HL-60 (cell line): Measurements from ENCODE around the gene OIT3.

Source experiments
- CTCF ChIP-seq: IDR thresholded peaks from one replicate; pipeline ENCODE4 v1.5.1; 2011; ENCODE audit warnings: low read length, control low read depth, inconsistent platforms; ENCODE audit not compliant: insufficient read depth
- GABPA ChIP-seq: IDR thresholded peaks from 2 replicates; pipeline ENCODE4 v1.6.1; 2012; ENCODE audit warnings: low read depth
- POLR2AphosphoS5 ChIP-seq: IDR thresholded peaks from 2 replicates; pipeline ENCODE4 v1.6.1; 2012; ENCODE audit warnings: low read depth
- TF ChIP-seq, protein P1 (sequence below): IDR thresholded peaks from 2 replicates; pipeline ENCODE4 v1.6.1; 2012; ENCODE audit warnings: low read depth; ENCODE audit not compliant: insufficient replicate concordance

GRCh38 chr10:72875250-72876055 lies 18.1 kb upstream of the OIT3 start:
- no peak for TF ChIP-seq CTCF
- TF ChIP-seq, protein P1, sequence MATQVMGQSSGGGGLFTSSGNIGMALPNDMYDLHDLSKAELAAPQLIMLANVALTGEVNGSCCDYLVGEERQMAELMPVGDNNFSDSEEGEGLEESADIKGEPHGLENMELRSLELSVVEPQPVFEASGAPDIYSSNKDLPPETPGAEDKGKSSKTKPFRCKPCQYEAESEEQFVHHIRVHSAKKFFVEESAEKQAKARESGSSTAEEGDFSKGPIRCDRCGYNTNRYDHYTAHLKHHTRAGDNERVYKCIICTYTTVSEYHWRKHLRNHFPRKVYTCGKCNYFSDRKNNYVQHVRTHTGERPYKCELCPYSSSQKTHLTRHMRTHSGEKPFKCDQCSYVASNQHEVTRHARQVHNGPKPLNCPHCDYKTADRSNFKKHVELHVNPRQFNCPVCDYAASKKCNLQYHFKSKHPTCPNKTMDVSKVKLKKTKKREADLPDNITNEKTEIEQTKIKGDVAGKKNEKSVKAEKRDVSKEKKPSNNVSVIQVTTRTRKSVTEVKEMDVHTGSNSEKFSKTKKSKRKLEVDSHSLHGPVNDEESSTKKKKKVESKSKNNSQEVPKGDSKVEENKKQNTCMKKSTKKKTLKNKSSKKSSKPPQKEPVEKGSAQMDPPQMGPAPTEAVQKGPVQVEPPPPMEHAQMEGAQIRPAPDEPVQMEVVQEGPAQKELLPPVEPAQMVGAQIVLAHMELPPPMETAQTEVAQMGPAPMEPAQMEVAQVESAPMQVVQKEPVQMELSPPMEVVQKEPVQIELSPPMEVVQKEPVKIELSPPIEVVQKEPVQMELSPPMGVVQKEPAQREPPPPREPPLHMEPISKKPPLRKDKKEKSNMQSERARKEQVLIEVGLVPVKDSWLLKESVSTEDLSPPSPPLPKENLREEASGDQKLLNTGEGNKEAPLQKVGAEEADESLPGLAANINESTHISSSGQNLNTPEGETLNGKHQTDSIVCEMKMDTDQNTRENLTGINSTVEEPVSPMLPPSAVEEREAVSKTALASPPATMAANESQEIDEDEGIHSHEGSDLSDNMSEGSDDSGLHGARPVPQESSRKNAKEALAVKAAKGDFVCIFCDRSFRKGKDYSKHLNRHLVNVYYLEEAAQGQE, result no peak
- TF ChIP-seq POLR2AphosphoS5, result no peak
- TF ChIP-seq GABPA, result no peak
